HepG2 (cell line): ENCODE data around the gene SMIM38. TPM values are rescaled to one million over a fixed set of nuclear protein-coding genes. Genes with fewer than 3 reads are reported as not detected.
A peak's percentile ranks its signal among the peaks of the same experiment; 100 is the strongest.

ENCODE experiments used
- ATAC-seq: fragments of 200-7000 bp; cut with Tn5 transposase; 3 replicates; pipeline ENCODE4 v1.9.1; 2020; ENCODE audit warnings: mild to moderate bottlenecking, moderate library complexity
- BruUV-seq: library from RNA; stranded (reverse); fragments of 400-500 nt; replicated peaks from 2 replicates; lab custom pipeline; 2021; lab: Mats Ljungman, UMichigan
- CTCF ChIA-PET: fragments of 300-600 bp; formaldehyde crosslinking; extraction: SDS; loops from one replicate; lab custom pipeline; 2021; ENCODE audit warnings: low total read pairs, inconsistent platforms, low intra/inter-chr PET ratio; lab: Yijun Ruan, JAX
- POLR2A ChIA-PET: fragments of 350-600 bp; sonication (Branson Sonifier 250); formaldehyde crosslinking; loops from one replicate; lab custom pipeline; 2020; ENCODE audit warnings: antibody characterized with exemption, inconsistent platforms; lab: Yijun Ruan, JAX
- DNase-seq: peaks from one replicate; pipeline ENCODE4 v3.0.0-alpha.2; 2015; ENCODE audit warnings: low spot score
- FAIRE-seq: peaks from 3 replicates; lab custom pipeline; 2011; peaks lifted over from hg19 to GRCh38; lab: Jason Lieb, UNC
- H2AFZ ChIP-seq: one replicate; pipeline ENCODE4 v1.6.1; 2011; ENCODE audit warnings: low read length, inconsistent platforms
- H3K27ac ChIP-seq: fragments of 300-600 bp; 3 replicates; pipeline ENCODE4 v1.8.0; 2011; ENCODE audit warnings: mixed run types, mild to moderate bottlenecking, mixed read lengths, low read length, inconsistent platforms; ENCODE audit not compliant: insufficient read depth; ENCODE audit errors: extremely low read length
- H3K27me3 ChIP-seq, 2 experiments: fragments of 200-600 bp in 1 of 2; 2 replicates in 1 of 2; 3 replicates in 1 of 2; pipeline versions ENCODE4 v1.6.0 to v1.8.0; 2011; ENCODE audit warnings: low read length in 2 of 2, mild to moderate bottlenecking in 2 of 2, moderate library complexity in 2 of 2, inconsistent platforms in 1 of 2; ENCODE audit not compliant: insufficient read depth in 2 of 2, control insufficient read depth in 1 of 2
- H3K36me3 ChIP-seq, 2 experiments: fragments of 200-600 bp in 1 of 2; replicated peaks in 1 of 2; 2 replicates in 1 of 2; 3 replicates in 1 of 2; pipeline versions ENCODE4 v1.5.1 to v1.8.0; 2011; ENCODE audit warnings: low read length in 2 of 2, inconsistent platforms in 1 of 2; ENCODE audit not compliant: insufficient read depth in 2 of 2, control insufficient read depth in 1 of 2
- H3K4me1 ChIP-seq: 2 replicates; pipeline ENCODE4 v1.5.1; 2012; ENCODE audit warnings: low read length, inconsistent platforms; ENCODE audit not compliant: insufficient read depth
- H3K4me2 ChIP-seq: 2 replicates; pipeline ENCODE4 v1.6.0; 2011; ENCODE audit warnings: low read depth, low read length, inconsistent platforms
- H3K4me3 ChIP-seq, 3 experiments: fragments of 200-600 bp in 1 of 3; sonication (generic), shearing (Covaris generic) in 1 of 3; replicated peaks in 1 of 3; 2 replicates each; pipeline ENCODE4 v1.5.1; 2011 to 2016; ENCODE audit warnings: low read length in 3 of 3, inconsistent platforms in 2 of 3, low read depth in 2 of 3, mild to moderate bottlenecking in 2 of 3, control low read depth in 1 of 3, mixed read lengths in 1 of 3; ENCODE audit not compliant: insufficient read depth in 1 of 3
- H3K79me2 ChIP-seq: one replicate; pipeline ENCODE4 v1.6.1; 2011; ENCODE audit warnings: low read length, inconsistent platforms; ENCODE audit not compliant: insufficient read depth
- H3K9ac ChIP-seq: 2 replicates; pipeline ENCODE4 v1.6.0; 2011; ENCODE audit warnings: mild to moderate bottlenecking, low read depth, low read length, inconsistent platforms; ENCODE audit not compliant: insufficient read depth
- H3K9me3 ChIP-seq: 2 replicates; pipeline ENCODE4 v1.5.1; 2012; ENCODE audit warnings: mild to moderate bottlenecking, low read length
- H4K20me1 ChIP-seq: 2 replicates; pipeline ENCODE4 v1.6.0; 2011; ENCODE audit warnings: inconsistent platforms, mild to moderate bottlenecking, low read length, moderate library complexity; ENCODE audit not compliant: insufficient read depth
- ARID5B ChIP-seq: IDR thresholded peaks from 2 replicates; pipeline ENCODE4 v1.4.0; 2020; ENCODE audit warnings: mild to moderate bottlenecking, missing genetic modification reagents
- FOXA1 ChIP-seq, 2 experiments: fragments of 450-650 bp in 1 of 2; sonication (generic) in 1 of 2; formaldehyde crosslinking in 1 of 2; IDR thresholded peaks; 2 replicates each; pipeline versions ENCODE4 v1.4.0 to v1.6.1; 2016 to 2020; ENCODE audit warnings: missing genetic modification reagents in 1 of 2
- FUBP1 ChIP-seq: sonication (generic); formaldehyde crosslinking; IDR thresholded peaks from 2 replicates; pipeline ENCODE4 v1.5.1; 2020; ENCODE audit warnings: missing genetic modification reagents, mild to moderate bottlenecking, borderline replicate concordance
- IKZF5 ChIP-seq: IDR thresholded peaks from 2 replicates; pipeline ENCODE4 v1.6.1; 2018; ENCODE audit warnings: missing genetic modification reagents, mild to moderate bottlenecking, missing compliant biosample characterization
- KAT8 ChIP-seq: IDR thresholded peaks from 2 replicates; pipeline ENCODE4 v1.6.1; 2016; ENCODE audit warnings: missing genetic modification reagents, missing compliant biosample characterization
- MAZ ChIP-seq, 2 experiments: sonication (generic) in 1 of 2; formaldehyde crosslinking in 1 of 2; IDR thresholded peaks; 2 replicates each; pipeline versions ENCODE4 v1.5.0 to v1.6.1; 2012 to 2020; ENCODE audit warnings: low read depth in 2 of 2, mild to moderate bottlenecking in 2 of 2, borderline replicate concordance in 1 of 2, improper control_type of control experiment in 1 of 2, low read length in 1 of 2, missing genetic modification reagents in 1 of 2, moderate library complexity in 1 of 2
- SP2 ChIP-seq: sonication (generic); formaldehyde crosslinking; IDR thresholded peaks from 2 replicates; pipeline ENCODE4 v1.5.1; 2020; ENCODE audit warnings: mild to moderate bottlenecking, missing genetic modification reagents
- TRIM24 ChIP-seq: sonication (generic); formaldehyde crosslinking; IDR thresholded peaks from 2 replicates; pipeline ENCODE4 v1.8.0; 2022; ENCODE audit warnings: mild to moderate bottlenecking, missing genetic modification reagents
- ZBTB38 ChIP-seq: sonication (generic); formaldehyde crosslinking; IDR thresholded peaks from 2 replicates; pipeline ENCODE4 v1.5.1; 2020; ENCODE audit warnings: mild to moderate bottlenecking, missing genetic modification reagents
- ZFP82 ChIP-seq: sonication (generic); formaldehyde crosslinking; IDR thresholded peaks from 2 replicates; pipeline ENCODE4 v1.5.1; 2020; ENCODE audit warnings: mild to moderate bottlenecking, missing genetic modification reagents, borderline replicate concordance
- ZNF235 ChIP-seq: sonication (generic); formaldehyde crosslinking; IDR thresholded peaks from 2 replicates; pipeline ENCODE4 v1.8.1; 2023; ENCODE audit warnings: mild to moderate bottlenecking, missing genetic modification reagents, borderline replicate concordance
- ZNF510 ChIP-seq: sonication (generic); formaldehyde crosslinking; IDR thresholded peaks from 2 replicates; pipeline ENCODE4 v1.4.0; 2020; ENCODE audit warnings: low read depth, mild to moderate bottlenecking, missing genetic modification reagents
- WGBS: methylation state at CpG from one replicate; pipeline ENCODE4 v1.1.6; 2017; ENCODE audit warnings: low lambda C conversion rate; 5-methylcytosine and 5-hydroxymethylcytosine counted together
- in situ Hi-C: cut with HindIII; loops from 2 replicates; pipeline ENCODE4 v1.10.0; 2017; ENCODE audit warnings: low pct_unique_long_range_greater_than_20kb; ENCODE audit not compliant: extremely low pct_ligation_motif_present
- intact Hi-C: fragments of 100-400 bp; cut with micrococcal nuclease; formaldehyde crosslinking; loops from one replicate; pipeline ENCODE4 v1.10.0; 2022; ENCODE audit not compliant: unreplicated experiment
- polyA plus RNA-seq, 8 experiments: library from polyadenylated mRNA; depleted of rRNA in 3 of 8; stranded (reverse) in 7 of 8; unstranded in 1 of 8; fragments of >200 nt; fragmentation: Illumina TruSeq in 4 of 8; extraction: Trizol in 4 of 8; gene quantifications; 2 replicates each; pipeline versions ENCODE4 v1.2.1 to v1.2.3, GENCODE V29; 2011 to 2016; ENCODE audit warnings: low read depth in 4 of 8, missing spikeins in 1 of 8, mixed read lengths in 1 of 8; ENCODE audit not compliant: insufficient read depth in 1 of 8
- total RNA-seq, 5 experiments: library from RNA; depleted of rRNA; stranded (reverse); fragments of >200 nt; fragmentation: Illumina TruSeq; extraction: Trizol; gene quantifications; 2 replicates each; pipeline ENCODE4 v1.2.3, GENCODE V29; 2016; ENCODE audit warnings: low read depth in 1 of 5

Gene SMIM38
- total and polyA plus RNA-seq, 2 of the 13 experiments (the other 11 are each of a cell fraction or from before 2014, with no cell fraction given) = 0.30 to 0.40 TPM

GRCh38 chr11:69131644-69132300 is 24.0 kb upstream of the SMIM38 start (continued):
- peak; percentile 56; the same call in 1 of the 2 replicates for TF ChIP-seq IKZF5 (CRISPR knock-in tag)
- TF ChIP-seq, all 625 proteins: peak for 67

DNA sequence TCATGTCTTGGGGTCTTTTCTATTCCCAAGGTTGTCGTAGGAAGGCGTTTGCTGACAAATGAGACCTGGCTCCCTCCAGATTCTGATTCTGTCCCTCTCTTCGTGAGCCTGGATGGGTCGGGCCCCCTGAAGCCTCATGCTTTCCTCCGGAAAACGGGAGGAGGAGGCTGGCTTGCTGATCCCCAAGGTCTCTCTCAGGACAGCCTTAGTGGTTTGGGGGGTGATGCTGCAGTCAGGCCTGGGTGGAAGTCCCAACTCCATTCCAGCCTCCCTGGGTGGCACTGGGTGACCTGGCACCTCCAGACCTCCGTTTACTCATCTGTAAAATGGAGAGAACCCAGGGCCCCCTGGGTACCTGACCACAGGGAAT is 23.4 kb upstream of the SMIM38 start:
- ChIA-PET CTCF (interaction anchor here (1.1 to 1.7 kb wide), 3 partner anchors 31 to 511 kb away, joined by 4 to 9 read pairs (median 6); no protein-coding TSS in a partner anchor), POLR2A (interaction anchor here (1.1 to 1.6 kb wide), 5 partner anchors 24 to 543 kb away, joined by 3 to 7 read pairs (median 5); partner anchors contain the start of genes LTO1 and SMIM38)
- H3K4me3 ChIP-seq = no peak overlapping the region
- no peaks in the 10 kb centered on the region for H3K36me3 ChIP-seq
- BruUV-seq = no TSS peak
- H2AFZ ChIP-seq = no peak overlapping the region
- 0 out of 5 replicates have a peak, but pooled peaks cover 0 to 2% of the 10 kb centered on the region in 2 experiments for H3K27me3 ChIP-seq
- no peak overlapping the region for H3K4me2 ChIP-seq
- H3K9me3 ChIP-seq = peaks cover 5% of the 10 kb centered on the region; the same call in 1 of the 2 replicates
- H3K79me2 ChIP-seq = no peaks in the 10 kb centered on the region
- H4K20me1 ChIP-seq = no peaks in the 10 kb centered on the region
- H3K4me1 ChIP-seq = peaks cover 6% of the 10 kb centered on the region; the same call in 1 of the 2 replicates
- 52% methylated on average over 6 of the region's 7 CpGs for WGBS
- in situ Hi-C loops = no loop called here
- H3K27ac ChIP-seq = no peak overlapping the region
- no peak for DNase-seq
- no peak for ATAC-seq
- H3K9ac ChIP-seq = no peak overlapping the region
- intact Hi-C loops = loop anchor here (5.0 kb wide), 1 partner anchor 510 kb away; the partner anchor contains the start of gene CCND1
- FAIRE-seq = no peak
- TF ChIP-seq ZNF510 = no peak
- TF ChIP-seq ARID5B (CRISPR knock-in tag) = no peak
- TF ChIP-seq TRIM24 (CRISPR knock-in tag) = no peak
- TF ChIP-seq FUBP1 (CRISPR knock-in tag) = no peak
- TF ChIP-seq FOXA1 (IDR thresholded peaks at IDR 0.05) = no peak
- TF ChIP-seq FOXA1 (CRISPR knock-in tag; IDR thresholded peaks at IDR 0.05) = no peak
- TF ChIP-seq ZBTB38 (CRISPR knock-in tag) = no peak
- TF ChIP-seq MAZ (IDR thresholded peaks at IDR 0.05; ENCODE audit: borderline replicate concordance, low read depth, low read length) = no peak
- TF ChIP-seq MAZ (CRISPR knock-in tag; IDR thresholded peaks at IDR 0.05; ENCODE audit: low read depth) = no peak
- no peak for TF ChIP-seq KAT8 (CRISPR knock-in tag)
- no peak for TF ChIP-seq ZFP82 (CRISPR knock-in tag)
- no peak for TF ChIP-seq SP2 (CRISPR knock-in tag)
- TF ChIP-seq ZNF235 (CRISPR knock-in tag) = no peak
- TF ChIP-seq IKZF5 (CRISPR knock-in tag) = no peak
